Activated gamma-delta T cell (primary cell): ENCODE data around the gene PIK3CD.
"Not testable (repeated sequence)": the region's sequence is repeated elsewhere in the genome, so short reads cannot be mapped to it uniquely, and the experiment has no call there.

Experiments
- DNase-seq: peaks from one replicate; lab custom pipeline; 2025; lab: John Stamatoyannopoulos, UW

PIK3CD gene

GRCh38 chr1:9736241-9736640 is 84.7 kb downstream of the PIK3CD start:
- no peak for DNase-seq

- no peak for DNase-seq
Measured at GRCh38 chr1:9737057-9737456, 85.5 kb downstream of the PIK3CD start.

- no peak for DNase-seq
Measured at GRCh38 chr1:9737671-9738070, 86.1 kb downstream of the PIK3CD start.

- DNase-seq, result no peak
Measured at GRCh38 chr1:9744106-9744799, 92.7 kb downstream of the PIK3CD start.

- DNase-seq, result no peak
Measured at GRCh38 chr1:9746211-9746610, 94.7 kb downstream of the PIK3CD start.

GRCh38 chr1:9746651-9747050 is 95.1 kb downstream of the PIK3CD start:
- DNase-seq, result no peak

GRCh38 chr1:9748391-9748790 is 96.9 kb downstream of the PIK3CD start:
- DNase-seq, result not testable (repeated sequence)

- no peak for DNase-seq
Measured at GRCh38 chr1:9749361-9749760, 97.8 kb downstream of the PIK3CD start.

GRCh38 chr1:9751971-9752370 is 100.4 kb downstream of the PIK3CD start:
- no peak for DNase-seq

- no peak for DNase-seq
Measured at GRCh38 chr1:9753121-9753531, 101.6 kb downstream of the PIK3CD start.

GRCh38 chr1:9755441-9755995 is 104.0 kb downstream of the PIK3CD start:
- no peak for DNase-seq

GRCh38 chr1:9758559-9759121 is 107.1 kb downstream of the PIK3CD start:
- no peak for DNase-seq

GRCh38 chr1:9759939-9760338 is 108.4 kb downstream of the PIK3CD start:
- DNase-seq, result no peak

- no peak for DNase-seq
Measured at GRCh38 chr1:9760824-9761223, 109.3 kb downstream of the PIK3CD start.

- no peak for DNase-seq
Measured at GRCh38 chr1:9761855-9762254, 110.3 kb downstream of the PIK3CD start.

GRCh38 chr1:9762446-9762845 is 110.9 kb downstream of the PIK3CD start:
- not testable (repeated sequence) for DNase-seq

GRCh38 chr1:9763914-9764313 is 112.4 kb downstream of the PIK3CD start:
- DNase-seq, result no peak

- no peak for DNase-seq
Measured at GRCh38 chr1:9764550-9764949, 113.0 kb downstream of the PIK3CD start.

GRCh38 chr1:9766759-9767442 is 115.4 kb downstream of the PIK3CD start:
- no peak for DNase-seq

GRCh38 chr1:9767964-9768668 is 116.6 kb downstream of the PIK3CD start:
- no peak for DNase-seq

- DNase-seq, result no peak
Measured at GRCh38 chr1:9768983-9769382, 117.5 kb downstream of the PIK3CD start.

GRCh38 chr1:9770298-9770697 is 118.8 kb downstream of the PIK3CD start:
- no peak for DNase-seq
